PC-9 (cell line): ENCODE results near the gene ASTN2.

Experiments used
- CTCF ChIP-seq: fragments of 200-600 bp; sonication (generic); conservative IDR thresholded peaks from 2 replicates; pipeline ENCODE4 v1.6.1; 2017; ENCODE audit warnings: mixed run types, antibody characterized with exemption, mild to moderate bottlenecking, moderate library complexity
- EZH2 ChIP-seq: fragments of 200-600 bp; sonication (generic); IDR thresholded peaks from 2 replicates; pipeline ENCODE4 v1.8.0; 2017; ENCODE audit warnings: antibody characterized with exemption, low read depth

GRCh38 chr9:116543731-116544400, 871.0 kb downstream of the ASTN2 start:
- TF ChIP-seq CTCF = no peak
- no peak for TF ChIP-seq EZH2
